ENCODE data around the gene MRPL17.

MRPL17 gene

GRCh38 chr11:6653097-6653496 lies 30.0 kb downstream of the MRPL17 start:
- DNase-seq: no peak

GRCh38 chr11:6652182-6652581 lies 31.0 kb downstream of the MRPL17 start:
- DNase-seq: no peak

- DNase-seq: no peak
These were observed 32.2 kb downstream of the MRPL17 start for GRCh38 chr11:6650980-6651379.

- DNase-seq: no peak
These were observed 33.0 kb downstream of the MRPL17 start for GRCh38 chr11:6650104-6650503.

- no peak for DNase-seq
These were observed 34.6 kb downstream of the MRPL17 start for GRCh38 chr11:6648501-6648900.

GRCh38 chr11:6647836-6648235 lies 35.3 kb downstream of the MRPL17 start:
- no peak for DNase-seq

GRCh38 chr11:6646918-6647679 lies 36.0 kb downstream of the MRPL17 start:
- DNase-seq: no peak

GRCh38 chr11:6646576-6646917 lies 36.6 kb downstream of the MRPL17 start:
- DNase-seq: no peak

- no peak for DNase-seq
These were observed 37.1 kb downstream of the MRPL17 start for GRCh38 chr11:6646071-6646470.

- no peak for DNase-seq
These were observed 40.2 kb downstream of the MRPL17 start for GRCh38 chr11:6642957-6643356.

GRCh38 chr11:6640985-6641701 lies 42.0 kb downstream of the MRPL17 start:
- no peak for DNase-seq

GRCh38 chr11:6640036-6640984 lies 42.8 kb downstream of the MRPL17 start:
- no peak for DNase-seq

GRCh38 chr11:6638429-6638828 lies 44.7 kb downstream of the MRPL17 start:
- no peak for DNase-seq

GRCh38 chr11:6637871-6638270 lies 45.3 kb downstream of the MRPL17 start:
- no peak for DNase-seq

GRCh38 chr11:6636480-6636879 lies 46.7 kb downstream of the MRPL17 start:
- DNase-seq: no peak

- DNase-seq: no peak
These were observed 47.8 kb downstream of the MRPL17 start for GRCh38 chr11:6635082-6635932.

GRCh38 chr11:6634534-6634933 lies 48.6 kb downstream of the MRPL17 start:
- DNase-seq: no peak

- no peak for DNase-seq
These were observed 49.4 kb downstream of the MRPL17 start for GRCh38 chr11:6633422-6634408.

- DNase-seq: no peak
These were observed 50.7 kb downstream of the MRPL17 start for GRCh38 chr11:6632116-6633073.

- no peak for DNase-seq
These were observed 51.7 kb downstream of the MRPL17 start for GRCh38 chr11:6631361-6631890.

Data from NCI-H345 (cell line).